Transverse colon (tissue), 4 donors: ENCODE results near the gene RNLS. TPM values are rescaled to one million over a fixed set of nuclear protein-coding genes. Genes with fewer than 3 reads are reported as not detected.

Source experiments
- DNase-seq: peaks from one replicate; pipeline ENCODE4 v3.0.0-alpha.2; 2019
- H3K27ac ChIP-seq, 4 donors: fragments of 200-600 bp; sonication (generic); 2 replicates each; pipeline ENCODE4 v1.5.1; 2016 to 2018; ENCODE audit warnings: inconsistent platforms in 4 of 4
- H3K27me3 ChIP-seq: fragments of 200-600 bp; sonication (generic); 2 replicates; pipeline ENCODE4 v1.5.1; 2017; ENCODE audit warnings: inconsistent platforms
- H3K36me3 ChIP-seq, 4 donors: fragments of 200-600 bp; sonication (generic); 2 replicates each; pipeline ENCODE4 v1.5.1; 2017 to 2019; ENCODE audit warnings: inconsistent platforms in 4 of 4
- H3K4me1 ChIP-seq, 4 donors: fragments of 200-600 bp; sonication (generic); 2 replicates each; pipeline ENCODE4 v1.5.1; 2017 to 2020; ENCODE audit warnings: inconsistent platforms in 4 of 4
- H3K4me3 ChIP-seq, 4 donors: fragments of 200-600 bp; sonication (generic); 1 replicate in 1 of 4; 2 replicates in 3 of 4; pipeline versions ENCODE4 v1.5.1 to v1.6.1; 2017 to 2019; ENCODE audit warnings: inconsistent platforms in 4 of 4
- H3K9me3 ChIP-seq, 2 donors: fragments of 200-600 bp; sonication (generic); 2 replicates each; pipeline ENCODE4 v1.5.1; 2017 to 2019; ENCODE audit warnings: inconsistent platforms in 2 of 2
- EP300 ChIP-seq: sonication (generic); formaldehyde crosslinking; IDR thresholded peaks from one replicate; pipeline ENCODE4 v1.6.1; 2017; ENCODE audit warnings: antibody characterized with exemption, low read depth
- POLR2A ChIP-seq: fragments of 450-650 bp; IDR thresholded peaks from one replicate; pipeline ENCODE4 v1.6.1; 2016; ENCODE audit warnings: antibody characterized with exemption, mild to moderate bottlenecking, moderate library complexity
- POLR2AphosphoS5 ChIP-seq, 3 donors: sonication (generic); formaldehyde crosslinking; IDR thresholded peaks; one replicate each; pipeline ENCODE4 v1.6.1; 2016; ENCODE audit warnings: antibody characterized with exemption in 3 of 3
- WGBS, 2 donors: methylation state at CpG; one replicate each; pipeline ENCODE4 v1.1.5; 2018; ENCODE audit warnings: low coverage in 1 of 2; 5-methylcytosine and 5-hydroxymethylcytosine counted together
- in situ Hi-C, 4 donors: fragments of 200-750 bp; cut with MboI; loops; one replicate each; pipeline versions ENCODE4 v1.15.0 to v1.15.1; 2017; ENCODE audit warnings: low sequenced_read_pairs in 3 of 4, low pct_ligation_motif_present in 1 of 4, low pct_unique_long_range_greater_than_20kb in 1 of 4
- intact Hi-C: fragments of 100-400 bp; cut with DNase I; formaldehyde crosslinking; loops from one replicate; pipeline ENCODE4 v1.15.1; 2023; ENCODE audit warnings: low total_unique reads
- total RNA-seq, 4 donors: library from RNA; depleted of rRNA; stranded (reverse); fragments of >200 nt; gene quantifications; one replicate each; pipeline ENCODE4 v1.1.0, GENCODE V29; 2016
- TF ChIP-seq, protein P1 (sequence below), 5 experiments: fragments of 200-600 bp in 3 of 5; fragments of 450-650 bp in 2 of 5; sonication (generic) in 3 of 5; IDR thresholded peaks; 1 replicate in 2 of 5; 2 replicates in 3 of 5; pipeline ENCODE4 v1.5.1; 2016 to 2017; ENCODE audit warnings: antibody characterized with exemption in 5 of 5, inconsistent platforms in 3 of 5, mild to moderate bottlenecking in 2 of 5, moderate library complexity in 1 of 5

The RNLS gene
- total RNA-seq, 4 donors from 2014 or later: 2.4 to 78.2 (median 28.9) TPM

DNA sequence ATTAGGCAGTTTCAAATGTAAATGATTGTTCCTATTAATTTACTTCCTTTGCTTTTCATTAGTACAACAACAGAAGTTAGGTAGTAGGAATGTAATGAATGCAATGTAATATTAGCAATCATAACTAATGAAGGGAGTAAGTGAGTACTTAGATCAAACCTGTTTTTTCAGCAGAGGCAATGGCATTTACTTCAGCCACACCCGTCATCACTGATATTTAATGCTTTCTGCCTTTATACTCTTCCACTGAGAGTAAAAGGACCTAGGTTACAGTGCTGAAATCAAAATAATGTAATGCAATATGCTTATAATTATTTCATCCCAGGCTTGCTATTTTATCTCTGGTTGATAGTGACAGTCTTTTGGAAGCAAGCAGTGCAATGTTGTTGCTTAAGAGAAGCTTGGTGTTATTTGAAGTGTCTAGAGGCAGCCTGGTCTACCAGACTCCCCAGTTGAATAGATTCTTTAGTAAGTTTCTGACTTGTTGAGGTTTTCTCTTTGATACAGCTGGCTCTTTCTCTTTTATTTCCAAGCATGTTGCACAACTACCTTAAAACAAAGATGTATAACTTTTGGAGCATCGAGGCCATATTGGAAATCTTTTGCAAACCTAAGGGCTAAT lies 149.4 kb downstream of the RNLS start:
- no peak overlapping the region for H3K27ac ChIP-seq
- DNase-seq: no peak
- 89 to 95% methylated on average over 2 of the region's 2 CpGs for WGBS, 2 donors
- TF ChIP-seq POLR2A (no peak), EP300 (no peak), POLR2AphosphoS5 (IDR thresholded peaks at IDR 0.05) (no peak)
- TF ChIP-seq, protein P1, sequence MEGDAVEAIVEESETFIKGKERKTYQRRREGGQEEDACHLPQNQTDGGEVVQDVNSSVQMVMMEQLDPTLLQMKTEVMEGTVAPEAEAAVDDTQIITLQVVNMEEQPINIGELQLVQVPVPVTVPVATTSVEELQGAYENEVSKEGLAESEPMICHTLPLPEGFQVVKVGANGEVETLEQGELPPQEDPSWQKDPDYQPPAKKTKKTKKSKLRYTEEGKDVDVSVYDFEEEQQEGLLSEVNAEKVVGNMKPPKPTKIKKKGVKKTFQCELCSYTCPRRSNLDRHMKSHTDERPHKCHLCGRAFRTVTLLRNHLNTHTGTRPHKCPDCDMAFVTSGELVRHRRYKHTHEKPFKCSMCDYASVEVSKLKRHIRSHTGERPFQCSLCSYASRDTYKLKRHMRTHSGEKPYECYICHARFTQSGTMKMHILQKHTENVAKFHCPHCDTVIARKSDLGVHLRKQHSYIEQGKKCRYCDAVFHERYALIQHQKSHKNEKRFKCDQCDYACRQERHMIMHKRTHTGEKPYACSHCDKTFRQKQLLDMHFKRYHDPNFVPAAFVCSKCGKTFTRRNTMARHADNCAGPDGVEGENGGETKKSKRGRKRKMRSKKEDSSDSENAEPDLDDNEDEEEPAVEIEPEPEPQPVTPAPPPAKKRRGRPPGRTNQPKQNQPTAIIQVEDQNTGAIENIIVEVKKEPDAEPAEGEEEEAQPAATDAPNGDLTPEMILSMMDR (IDR thresholded peaks at IDR 0.05): no peak
- H3K4me3 ChIP-seq: no peak overlapping the region
- no peaks in the 10 kb centered on the region for H3K27me3 ChIP-seq
- intact Hi-C loops (no loop called here), in situ Hi-C loops (no loop called here)
- H3K36me3 ChIP-seq: no peaks in the 10 kb centered on the region
- H3K4me1 ChIP-seq: peaks cover 0 to 4% (median 0%) of the 10 kb centered on the region in 4 donors
- H3K9me3 ChIP-seq: no peaks in the 10 kb centered on the region

DNA sequence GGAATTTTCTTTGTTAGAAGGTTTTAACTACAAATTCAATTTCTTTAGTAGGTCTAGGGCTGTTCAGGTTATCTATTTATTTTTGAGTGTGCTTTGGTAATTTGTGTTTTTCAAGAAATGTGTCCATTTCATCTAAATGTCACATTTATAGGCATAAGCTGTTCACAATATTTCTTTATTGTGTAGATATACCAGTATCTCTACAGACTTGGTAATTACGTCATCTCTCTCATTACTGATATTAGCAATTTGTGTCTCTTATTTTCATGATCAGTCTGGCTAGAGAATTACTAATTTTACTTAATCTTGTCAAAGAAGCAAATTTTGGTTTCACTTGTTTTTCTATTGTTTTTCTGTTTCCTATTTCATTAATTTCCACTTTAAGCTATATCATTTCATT lies 152.0 kb downstream of the RNLS start:
- intact Hi-C loops (no loop called here), in situ Hi-C loops (no loop called here)
- TF ChIP-seq POLR2AphosphoS5 (IDR thresholded peaks at IDR 0.05) (no peak), EP300 (no peak), POLR2A (no peak)
- TF ChIP-seq, protein P1 (IDR thresholded peaks at IDR 0.05): no peak
- no peaks in the 10 kb centered on the region for H3K27me3 ChIP-seq
- no peak overlapping the region for H3K4me3 ChIP-seq
- H3K4me1 ChIP-seq: peaks cover 0 to 11% (median 0%) of the 10 kb centered on the region in 4 donors
- no peaks in the 10 kb centered on the region for H3K9me3 ChIP-seq
- no peaks in the 10 kb centered on the region for H3K36me3 ChIP-seq
- no peak overlapping the region for H3K27ac ChIP-seq
- DNase-seq: no peak
- 94 to 97% methylated on average over 1 of the region's 1 CpG for WGBS, 2 donors

DNA sequence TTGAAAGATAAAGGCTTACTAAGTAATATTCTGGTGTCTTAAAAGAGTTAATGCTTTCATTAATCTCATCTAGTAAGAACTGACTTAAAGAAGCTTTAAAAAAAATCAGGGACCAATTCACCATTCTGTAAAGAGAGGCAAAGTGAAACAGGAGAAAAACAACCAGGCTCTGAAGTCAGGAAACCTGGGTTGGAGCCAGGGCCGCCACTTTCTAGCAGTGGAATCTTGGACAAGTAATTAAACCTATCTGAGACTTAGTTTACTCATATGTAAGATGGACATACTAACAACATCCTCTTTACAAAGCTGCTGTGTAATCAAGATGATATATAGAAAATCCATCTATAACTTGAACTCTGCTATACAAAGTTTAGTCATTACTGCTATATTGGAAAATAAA lies 154.1 kb downstream of the RNLS start:
- in situ Hi-C loops (no loop called here), intact Hi-C loops (no loop called here)
- H3K4me1 ChIP-seq: peaks cover 0 to 11% (median 0%) of the 10 kb centered on the region in 4 donors
- no peak for TF ChIP-seq EP300
- no peak for TF ChIP-seq POLR2A
- TF ChIP-seq POLR2AphosphoS5 (IDR thresholded peaks at IDR 0.05): no peak
- TF ChIP-seq, protein P1 (IDR thresholded peaks at IDR 0.05): no peak
- DNase-seq: no peak
- WGBS, 2 donors: 75 to 94% methylated on average over 1 of the region's 1 CpG
- H3K27me3 ChIP-seq: no peaks in the 10 kb centered on the region
- H3K27ac ChIP-seq: no peak overlapping the region
- H3K9me3 ChIP-seq: no peaks in the 10 kb centered on the region
- no peaks in the 10 kb centered on the region for H3K36me3 ChIP-seq
- H3K4me3 ChIP-seq: no peak overlapping the region

DNA sequence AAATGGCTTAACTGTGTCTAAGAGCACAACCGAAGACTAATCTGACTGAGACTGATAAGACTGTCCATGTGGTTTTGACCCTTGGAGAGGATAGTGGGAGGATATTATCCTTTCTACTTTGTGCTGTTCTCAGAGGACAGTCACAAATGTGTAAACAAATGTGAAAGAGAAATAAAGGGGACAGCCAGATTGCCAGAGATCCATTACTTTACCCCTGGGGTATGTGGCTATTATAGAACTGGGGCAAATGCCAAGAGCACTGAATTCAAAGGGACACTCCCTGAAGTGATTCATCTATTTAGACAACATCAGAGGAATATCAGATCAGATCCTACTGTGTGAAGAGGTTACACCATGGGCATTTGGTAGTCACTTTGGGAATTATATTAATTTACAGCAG lies 154.7 kb downstream of the RNLS start:
- DNase-seq: no peak

More for the DNA sequence above, 154.7 kb downstream of the RNLS start:
- Histone ChIP-seq H3K36me3 (no peaks in the 10 kb centered on the region), H3K9me3 (no peaks in the 10 kb centered on the region), H3K4me3 (no peak overlapping the region), H3K27me3 (no peaks in the 10 kb centered on the region), H3K4me1 (peaks cover 0 to 11% (median 0%) of the 10 kb centered on the region in 4 donors), H3K27ac (no peak overlapping the region)
- 38 to 55% methylated on average over 1 of the region's 1 CpG for WGBS, 2 donors
- intact Hi-C loops (no loop called here), in situ Hi-C loops (no loop called here)
- TF ChIP-seq POLR2A (no peak), EP300 (no peak), POLR2AphosphoS5 (IDR thresholded peaks at IDR 0.05) (no peak)
- TF ChIP-seq, protein P1 (IDR thresholded peaks at IDR 0.05): no peak
